ENCODE measurements around the gene DIPK1A.
"Not testable (repeated sequence)": the region's sequence is repeated elsewhere in the genome, so short reads cannot be mapped to it uniquely, and the experiment has no call there.

The DIPK1A gene

GRCh38 chr1:92921031-92922023 lies 39.9 kb downstream of the DIPK1A start:
- DNase-seq (ENCODE audit: low spot score) = no peak

GRCh38 chr1:92916899-92917298 lies 44.4 kb downstream of the DIPK1A start:
- DNase-seq (ENCODE audit: low spot score) = no peak

- no peak for DNase-seq (ENCODE audit: low spot score)
Measured at GRCh38 chr1:92915547-92915946, 45.7 kb downstream of the DIPK1A start.

GRCh38 chr1:92913093-92913819 lies 48.0 kb downstream of the DIPK1A start:
- no peak for DNase-seq (ENCODE audit: low spot score)

- no peak for DNase-seq (ENCODE audit: low spot score)
Measured at GRCh38 chr1:92910081-92910480, 51.2 kb downstream of the DIPK1A start.

GRCh38 chr1:92909321-92909720 lies 51.9 kb downstream of the DIPK1A start:
- no peak for DNase-seq (ENCODE audit: low spot score)

GRCh38 chr1:92907949-92908684 lies 53.1 kb downstream of the DIPK1A start:
- no peak for DNase-seq (ENCODE audit: low spot score)

- DNase-seq (ENCODE audit: low spot score) = no peak
Measured at GRCh38 chr1:92903765-92904164, 57.5 kb downstream of the DIPK1A start.

- DNase-seq (ENCODE audit: low spot score) = no peak
Measured at GRCh38 chr1:92902406-92902744, 58.9 kb downstream of the DIPK1A start.

GRCh38 chr1:92901699-92902405 lies 59.4 kb downstream of the DIPK1A start:
- DNase-seq (ENCODE audit: low spot score) = no peak

- DNase-seq (ENCODE audit: low spot score) = no peak
Measured at GRCh38 chr1:92901126-92901525, 60.1 kb downstream of the DIPK1A start.

- no peak for DNase-seq (ENCODE audit: low spot score)
Measured at GRCh38 chr1:92900539-92900938, 60.7 kb downstream of the DIPK1A start.

GRCh38 chr1:92899780-92900179 lies 61.5 kb downstream of the DIPK1A start:
- DNase-seq (ENCODE audit: low spot score) = no peak

GRCh38 chr1:92898053-92898452 lies 63.2 kb downstream of the DIPK1A start:
- DNase-seq (ENCODE audit: low spot score) = not testable (repeated sequence)

GRCh38 chr1:92887465-92887864 lies 73.8 kb downstream of the DIPK1A start:
- no peak for DNase-seq (ENCODE audit: low spot score)

GRCh38 chr1:92886886-92887419 lies 74.3 kb downstream of the DIPK1A start:
- no peak for DNase-seq (ENCODE audit: low spot score)

GRCh38 chr1:92884195-92884594 lies 77.1 kb downstream of the DIPK1A start:
- no peak for DNase-seq (ENCODE audit: low spot score)

GRCh38 chr1:92883297-92883696 lies 78.0 kb downstream of the DIPK1A start:
- DNase-seq (ENCODE audit: low spot score) = no peak

- DNase-seq (ENCODE audit: low spot score) = no peak
Measured at GRCh38 chr1:92882819-92883218, 78.4 kb downstream of the DIPK1A start.

GRCh38 chr1:92881391-92881790 lies 79.9 kb downstream of the DIPK1A start:
- no peak for DNase-seq (ENCODE audit: low spot score)

GRCh38 chr1:92879316-92879968 lies 81.8 kb downstream of the DIPK1A start:
- no peak for DNase-seq (ENCODE audit: low spot score)

Data from SK-N-DZ (cell line).